OCI-LY1 (cell line): ENCODE data around the gene SLC38A4.

ENCODE experiments used
- CTCF ChIP-seq: fragments of 200-600 bp; sonication (generic), shearing (Covaris generic); IDR thresholded peaks from 2 replicates; pipeline ENCODE4 v1.5.1; 2017; ENCODE audit warnings: mild to moderate bottlenecking, antibody characterized with exemption, low read length, moderate library complexity, mixed read lengths
- EZH2 ChIP-seq: fragments of 200-600 bp; sonication (generic), shearing (Covaris generic); IDR thresholded peaks from 2 replicates; pipeline ENCODE4 v1.8.0; 2017; ENCODE audit warnings: borderline replicate concordance, mixed run types, mild to moderate bottlenecking, antibody characterized with exemption, low read length, moderate library complexity, mixed read lengths

- no peak for TF ChIP-seq CTCF
- no peak for TF ChIP-seq EZH2
Observed at GRCh38 chr12:46872135-46872534, 46.3 kb upstream of the SLC38A4 start.
